Ascending aorta (tissue), 2 donors: ENCODE measurements around the gene SPRN. TPM values are rescaled to one million over a fixed set of nuclear protein-coding genes. Genes with fewer than 3 reads are reported as not detected.

Experiments used
- DNase-seq, 2 donors: peaks; one replicate each; pipeline ENCODE4 v3.0.0-alpha.2; 2019; ENCODE audit warnings: low spot score in 2 of 2
- H3K27ac ChIP-seq, 2 donors: fragments of 200-600 bp; sonication (generic); one replicate each; pipeline ENCODE4 v1.5.1; 2016 to 2017; ENCODE audit warnings: mild to moderate bottlenecking in 1 of 2
- H3K27me3 ChIP-seq: fragments of 200-600 bp; sonication (generic); one replicate; pipeline ENCODE4 v1.5.1; 2017
- H3K36me3 ChIP-seq, 2 donors: fragments of 200-600 bp; sonication (generic); one replicate each; pipeline ENCODE4 v1.5.1; 2016
- H3K4me1 ChIP-seq, 2 donors: fragments of 200-600 bp; sonication (generic); one replicate each; pipeline ENCODE4 v1.5.1; 2016 to 2017; ENCODE audit warnings: mild to moderate bottlenecking in 1 of 2
- H3K4me3 ChIP-seq, 2 donors: fragments of 200-600 bp; sonication (generic); one replicate each; pipeline ENCODE4 v1.5.1; 2016 to 2017; ENCODE audit warnings: mild to moderate bottlenecking in 1 of 2
- H3K9me3 ChIP-seq, 2 donors: fragments of 200-600 bp; sonication (generic); one replicate each; pipeline ENCODE4 v1.5.1; 2016
- CTCF ChIP-seq, 3 experiments: fragments of 200-600 bp in 2 of 3; fragments of 450-650 bp in 1 of 3; sonication (generic) in 2 of 3; IDR thresholded peaks; one replicate each; pipeline ENCODE4 v1.5.1; 2016 to 2019; ENCODE audit warnings: antibody characterized with exemption in 3 of 3, mild to moderate bottlenecking in 1 of 3, moderate library complexity in 1 of 3
- intact Hi-C: fragments of 100-400 bp; cut with DNase I; formaldehyde crosslinking; loops from one replicate; pipeline ENCODE4 v1.15.1; 2023
- total RNA-seq: library from RNA; depleted of rRNA; stranded (reverse); fragments of >200 nt; gene quantifications from one replicate; pipeline ENCODE4 v1.1.0, GENCODE V29; 2016

The SPRN gene
- total RNA-seq, 1 donor from 2014 or later = not detected

- intact Hi-C loops = loop anchor here (1.0 to 10.0 kb wide), 5 partner anchors 15 to 1069 kb away; partner anchors contain the start of genes FUOM, MTG1, STK32C and TUBGCP2
Observed at GRCh38 chr10:133373174-133374090, 51.0 kb downstream of the SPRN start, which contains the start of gene ECHS1. ECHS1 (minus strand) TSS chr10:133373354; CDS start chr10:133373333, 21 bp downstream.

GRCh38 chr10:133372507-133372906 is 51.9 kb downstream of the SPRN start:
- intact Hi-C loops = loop anchor here (5.0 to 10.0 kb wide), 2 partner anchors 40 to 1068 kb away; partner anchors contain the start of gene STK32C
- peak overlapping the region in 1 of 2 donors; percentile 5 for H3K27ac ChIP-seq
- no peak for TF ChIP-seq CTCF (IDR thresholded peaks at IDR 0.05)
- no peaks in the 10 kb centered on the region for H3K27me3 ChIP-seq
- peaks cover 0 to 8% of the 10 kb centered on the region in 2 donors for H3K4me1 ChIP-seq
- H3K36me3 ChIP-seq = peaks cover 18 to 29% of the 10 kb centered on the region in 2 donors
- H3K4me3 ChIP-seq = peak overlapping the region; percentile 66 to 92
- no peaks in the 10 kb centered on the region for H3K9me3 ChIP-seq
- DNase-seq = no peak

More at GRCh38 chr10:133373174-133374090, 51.0 kb downstream of the SPRN start, which contains the start of gene ECHS1:
- Histone ChIP-seq H3K4me3 (peak within 1 kb of the TSS; percentile 66 to 92), H3K9me3 (no peaks in the 10 kb centered on the region), H3K36me3 (peaks cover 12 to 24% of the 10 kb centered on the region in 2 donors), H3K4me1 (peaks cover 4 to 12% of the 10 kb centered on the region in 2 donors), H3K27ac (peak within 1 kb of the TSS; percentile 73 to 88), H3K27me3 (no peaks in the 10 kb centered on the region)
- no peak for TF ChIP-seq CTCF (IDR thresholded peaks at IDR 0.05)
- peak; percentile 83 to 97 for DNase-seq

Other genes starting within 250 kb of the SPRN start
- gene UTF1, start 194.4 kb downstream of the SPRN start, total RNA-seq = not detected
- 1.5 TPM for gene VENTX, start 186.8 kb downstream of the SPRN start, total RNA-seq
- gene ADAM8, start 147.8 kb downstream of the SPRN start, total RNA-seq = 21.4 TPM
- gene TUBGCP2, start 115.8 kb downstream of the SPRN start, total RNA-seq = 72.4 TPM
- 51.8 TPM for gene ZNF511, start 115.7 kb downstream of the SPRN start, total RNA-seq
- not detected for gene CALY, start 87.7 kb downstream of the SPRN start, total RNA-seq
- not detected for gene PRAP1, start 77.3 kb downstream of the SPRN start, total RNA-seq
- gene FUOM, start 66.6 kb downstream of the SPRN start, total RNA-seq = 38.5 TPM
- 68.0 TPM for gene ECHS1, start 51.3 kb downstream of the SPRN start, total RNA-seq
- 1.4 TPM for gene PAOX, start 45.4 kb downstream of the SPRN start, total RNA-seq
- gene MTG1, start 30.5 kb downstream of the SPRN start, total RNA-seq = 37.8 TPM
- gene SCART1, start 29.3 kb upstream of the SPRN start, total RNA-seq = 4.8 TPM
- 11.9 TPM for gene CYP2E1, start 102.7 kb upstream of the SPRN start, total RNA-seq
- gene SYCE1, start 141.0 kb upstream of the SPRN start, total RNA-seq = not detected
- gene FRG2B, start 202.2 kb upstream of the SPRN start, total RNA-seq = not detected